HEK293T (cell line): Measurements from ENCODE around the gene UBE2O.

Source experiments
- ELF4 ChIP-seq: fragments of 450-650 bp; IDR thresholded peaks from 2 replicates; pipeline ENCODE4 v1.6.1; 2017; ENCODE audit warnings: antibody characterized with exemption
- HDGF ChIP-seq: fragments of 450-650 bp; IDR thresholded peaks from 2 replicates; pipeline ENCODE4 v1.6.1; 2017; ENCODE audit warnings: antibody characterized with exemption, borderline replicate concordance
- PKNOX1 ChIP-seq: fragments of 450-650 bp; IDR thresholded peaks from 2 replicates; pipeline ENCODE4 v1.6.1; 2016
- SP1 ChIP-seq: fragments of 450-650 bp; IDR thresholded peaks from 2 replicates; pipeline ENCODE4 v1.6.1; 2017
- TARDBP ChIP-seq: fragments of 450-650 bp; IDR thresholded peaks from 2 replicates; pipeline ENCODE4 v1.6.1; 2016

GRCh38 chr17:76479515-76480060, 26.6 kb upstream of the UBE2O start:
- TF ChIP-seq ELF4 (no peak), HDGF (no peak), PKNOX1 (no peak), TARDBP (no peak), SP1 (no peak)
